ENCODE data around the gene SLC18A2. TPM values are rescaled to one million over a fixed set of nuclear protein-coding genes. Genes with fewer than 3 reads are reported as not detected.

Gene SLC18A2
- total and polyA plus RNA-seq, 2 donors (not counting 3 experiments of a cell fraction or from before 2014, with no cell fraction given): not detected

DNA sequence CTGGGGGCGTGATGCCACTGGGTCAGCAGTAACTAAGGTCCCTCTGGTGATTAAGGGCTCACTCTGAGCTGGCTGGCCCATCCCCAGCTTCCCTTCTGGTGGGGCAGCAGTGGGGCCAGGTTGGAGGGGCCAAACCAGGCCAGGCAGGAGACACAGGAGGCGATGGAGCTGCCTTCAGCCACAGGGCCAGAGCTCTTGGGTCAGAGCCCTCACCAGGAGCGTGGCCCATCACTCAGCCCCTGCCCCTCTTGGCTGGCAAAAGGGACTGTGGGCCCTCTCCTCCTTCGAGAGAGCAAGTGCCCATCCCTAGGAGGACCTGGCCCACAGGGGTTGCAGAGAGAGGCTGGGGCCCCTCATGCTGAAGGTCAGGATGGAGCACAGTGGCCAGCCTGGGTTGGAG, 39.1 kb upstream of the SLC18A2 start:
- Histone ChIP-seq H3K4me3 (replicated peaks in 1 of 3; ENCODE audit: insufficient read depth in 1 of 3, low read depth in 1 of 3, low read length in 3 of 3) (no peak overlapping the region), H3K79me2 (ENCODE audit: control insufficient read depth, insufficient read depth, low read length) (no peaks in the 10 kb centered on the region), H3K27me3 (ENCODE audit: control insufficient read depth in 2 of 2, insufficient read depth in 2 of 2, low read length in 2 of 2) (no peaks in the 10 kb centered on the region), H3K9me1 (replicated peaks; ENCODE audit: control insufficient read depth, extremely low read depth, insufficient read depth, low read length) (no peaks in the 10 kb centered on the region), H3K9ac (replicated peaks; ENCODE audit: extremely low read depth, insufficient read depth, low read length) (no peak overlapping the region), H3K27ac (ENCODE audit: insufficient read depth, low read depth, low read length) (no peak overlapping the region), H3K9me3 (replicated peaks; ENCODE audit: control insufficient read depth, insufficient read depth, low read length) (no peaks in the 10 kb centered on the region), H3K4me2 (ENCODE audit: insufficient read depth, low read length) (no peak overlapping the region), H4K20me1 (replicated peaks; ENCODE audit: control insufficient read depth, extremely low read depth, insufficient read depth, low read length) (no peaks in the 10 kb centered on the region), H3K36me3 (ENCODE audit: control insufficient read depth in 2 of 2, extremely low read depth in 1 of 2, insufficient read depth in 2 of 2, low read length in 2 of 2) (no peaks in the 10 kb centered on the region), H2AFZ (ENCODE audit: low read depth, low read length) (no peak overlapping the region), H3K4me1 (ENCODE audit: control insufficient read depth, extremely low read depth, insufficient read depth, low read length) (no peaks in the 10 kb centered on the region)
- dilution Hi-C loops (cut with MboI; ENCODE audit: extremely low pct_ligation_motif_present, low sequenced_read_pairs): no loop called here
- ChIA-PET POLR2A (no interaction called here), CTCF (interaction anchor here (0.7 kb wide), 1 partner anchor 15 kb away, joined by 3 read pairs; no protein-coding TSS in a partner anchor)
- BruUV-seq (replicated peaks): no TSS peak
- intact Hi-C loops (cut with micrococcal nuclease): no loop called here
- no peak for TF ChIP-seq GATA2 (IDR thresholded peaks at IDR 0.05; ENCODE audit: insufficient read depth, insufficient read length, low read depth, low read length)
- TF ChIP-seq, protein P1, sequence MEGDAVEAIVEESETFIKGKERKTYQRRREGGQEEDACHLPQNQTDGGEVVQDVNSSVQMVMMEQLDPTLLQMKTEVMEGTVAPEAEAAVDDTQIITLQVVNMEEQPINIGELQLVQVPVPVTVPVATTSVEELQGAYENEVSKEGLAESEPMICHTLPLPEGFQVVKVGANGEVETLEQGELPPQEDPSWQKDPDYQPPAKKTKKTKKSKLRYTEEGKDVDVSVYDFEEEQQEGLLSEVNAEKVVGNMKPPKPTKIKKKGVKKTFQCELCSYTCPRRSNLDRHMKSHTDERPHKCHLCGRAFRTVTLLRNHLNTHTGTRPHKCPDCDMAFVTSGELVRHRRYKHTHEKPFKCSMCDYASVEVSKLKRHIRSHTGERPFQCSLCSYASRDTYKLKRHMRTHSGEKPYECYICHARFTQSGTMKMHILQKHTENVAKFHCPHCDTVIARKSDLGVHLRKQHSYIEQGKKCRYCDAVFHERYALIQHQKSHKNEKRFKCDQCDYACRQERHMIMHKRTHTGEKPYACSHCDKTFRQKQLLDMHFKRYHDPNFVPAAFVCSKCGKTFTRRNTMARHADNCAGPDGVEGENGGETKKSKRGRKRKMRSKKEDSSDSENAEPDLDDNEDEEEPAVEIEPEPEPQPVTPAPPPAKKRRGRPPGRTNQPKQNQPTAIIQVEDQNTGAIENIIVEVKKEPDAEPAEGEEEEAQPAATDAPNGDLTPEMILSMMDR (IDR thresholded peaks at IDR 0.05; ENCODE audit: extremely low read depth in 1 of 2, insufficient read depth in 1 of 2, low read depth in 1 of 2, low read length in 2 of 2): no peak
- no peak for TF ChIP-seq POLR2A (IDR thresholded peaks at IDR 0.05; ENCODE audit: low read depth, low read length)
- TF ChIP-seq EZH2 (IDR thresholded peaks at IDR 0.05; ENCODE audit: borderline replicate concordance, low read depth, low read length, severe bottlenecking): no peak
- TF ChIP-seq JUN (IDR thresholded peaks at IDR 0.05; ENCODE audit: borderline replicate concordance, insufficient read depth, insufficient read length, low read depth): no peak
- TF ChIP-seq POLR2AphosphoS5 (IDR thresholded peaks at IDR 0.05; ENCODE audit: insufficient read depth, low read depth, low read length): no peak
- no peak for TF ChIP-seq FOS (IDR thresholded peaks at IDR 0.05; ENCODE audit: borderline replicate concordance, insufficient read depth, low read length)
- TF ChIP-seq, protein P2, sequence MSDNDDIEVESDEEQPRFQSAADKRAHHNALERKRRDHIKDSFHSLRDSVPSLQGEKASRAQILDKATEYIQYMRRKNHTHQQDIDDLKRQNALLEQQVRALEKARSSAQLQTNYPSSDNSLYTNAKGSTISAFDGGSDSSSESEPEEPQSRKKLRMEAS (IDR thresholded peaks at IDR 0.05; ENCODE audit: insufficient read depth, insufficient read length): no peak
- no peak for TF ChIP-seq MYC (IDR thresholded peaks at IDR 0.05; ENCODE audit: low read depth, low read length)
- DNase-seq (ENCODE audit: low read depth, low spot score): no peak
- no peak for FAIRE-seq

Data from endothelial cell of umbilical vein (primary cell).